PC-3 (cell line): ENCODE data around the gene PKLR. TPM values are rescaled to one million over a fixed set of nuclear protein-coding genes. Genes with fewer than 3 reads are reported as not detected.

Experiments
- ATAC-seq: fragments of 200-7000 bp; cut with Tn5 transposase; 2 replicates; pipeline ENCODE4 v1.9.1; 2020; ENCODE audit warnings: mild to moderate bottlenecking, moderate library complexity
- BruUV-seq: library from RNA; stranded (reverse); fragments of 400-500 nt; replicated peaks from 2 replicates; lab custom pipeline; 2021; lab: Mats Ljungman, UMichigan
- CTCF ChIA-PET: fragments of 300-600 bp; sonication (Branson Sonifier 250); formaldehyde crosslinking; loops from one replicate; lab custom pipeline; 2022; ENCODE audit warnings: antibody characterized with exemption; lab: Charles Lee
- POLR2A ChIA-PET: fragments of 300-600 bp; sonication (Branson Sonifier 250); formaldehyde crosslinking; loops from one replicate; lab custom pipeline; 2022; ENCODE audit warnings: antibody characterized with exemption; ENCODE audit not compliant: unreplicated experiment; lab: Charles Lee
- DNase-seq: peaks from one replicate; pipeline ENCODE4 v3.0.0-alpha.2; 2015
- H2AFZ ChIP-seq: fragments of 300-600 bp; sonication (generic); 2 replicates; pipeline ENCODE4 v1.6.0; 2016; ENCODE audit warnings: antibody characterized with exemption, low read length
- H3F3A ChIP-seq: fragments of 300-600 bp; sonication (generic); one replicate; pipeline ENCODE4 v1.6.0; 2017; ENCODE audit warnings: antibody characterized with exemption, low read length, control low read depth, mild to moderate bottlenecking; ENCODE audit not compliant: unreplicated experiment
- H3K27ac ChIP-seq: fragments of 300-600 bp; sonication (generic); 2 replicates; pipeline ENCODE4 v1.5.1; 2016; ENCODE audit warnings: mild to moderate bottlenecking, low read length
- H3K27me3 ChIP-seq: fragments of 300-600 bp; sonication (generic); 2 replicates; pipeline ENCODE4 v1.6.1; 2016; ENCODE audit warnings: low read length, mixed read lengths
- H3K36me3 ChIP-seq: fragments of 300-600 bp; sonication (generic); 2 replicates; pipeline ENCODE4 v1.6.1; 2016; ENCODE audit warnings: low read depth, mixed run types, low read length, mixed read lengths
- H3K4me1 ChIP-seq: fragments of 300-600 bp; sonication (generic); 2 replicates; pipeline ENCODE4 v1.5.1; 2016; ENCODE audit warnings: low read length; ENCODE audit not compliant: insufficient read depth
- H3K4me2 ChIP-seq: fragments of 300-600 bp; sonication (generic); 2 replicates; pipeline ENCODE4 v1.6.0; 2016; ENCODE audit warnings: low read length
- H3K4me3 ChIP-seq: fragments of 300-600 bp; sonication (generic); 2 replicates; pipeline ENCODE4 v1.5.1; 2016; ENCODE audit warnings: mild to moderate bottlenecking, low read length, mixed read lengths
- H3K79me2 ChIP-seq: fragments of 300-600 bp; sonication (generic); 2 replicates; pipeline ENCODE4 v1.6.1; 2017; ENCODE audit warnings: low read length, mixed read lengths
- H3K9ac ChIP-seq: fragments of 300-600 bp; sonication (generic); 2 replicates; pipeline ENCODE4 v1.6.0; 2016; ENCODE audit warnings: mild to moderate bottlenecking, low read length
- H3K9me2 ChIP-seq: fragments of 300-600 bp; sonication (generic); replicated peaks from 2 replicates; pipeline ENCODE4 v1.6.1; 2016; ENCODE audit warnings: mixed run types, low read length, mixed read lengths
- H3K9me3 ChIP-seq: fragments of 300-600 bp; sonication (generic); 2 replicates; pipeline ENCODE4 v1.6.1; 2016; ENCODE audit warnings: low read length, mixed read lengths
- H4K20me1 ChIP-seq: fragments of 300-600 bp; sonication (generic); 2 replicates; pipeline ENCODE4 v1.6.1; 2016; ENCODE audit warnings: low read length, mixed read lengths
- EZH2 ChIP-seq: fragments of 300-600 bp; sonication (generic); IDR thresholded peaks from one replicate; pipeline ENCODE4 v1.6.1; 2017; ENCODE audit warnings: antibody characterized with exemption, mild to moderate bottlenecking, low read length; ENCODE audit not compliant: unreplicated experiment
- EZH2phosphoT487 ChIP-seq: fragments of 300-600 bp; sonication (generic); IDR thresholded peaks from 2 replicates; pipeline ENCODE4 v1.6.1; 2018; ENCODE audit warnings: mild to moderate bottlenecking, antibody characterized with exemption, low read length, borderline replicate concordance
- intact Hi-C: fragments of 100-400 bp; cut with micrococcal nuclease; formaldehyde crosslinking; loops from 2 replicates; pipeline ENCODE4 v1.9.0; 2023
- total RNA-seq: library from RNA; depleted of rRNA; stranded (reverse); fragments of >200 nt; gene quantifications from 2 replicates; pipeline ENCODE4 v1.2.3, GENCODE V29; 2014
- TF ChIP-seq, protein P1 (sequence below): fragments of 300-600 bp; sonication (generic); conservative IDR thresholded peaks from 2 replicates; pipeline ENCODE4 v1.5.1; 2017; ENCODE audit warnings: antibody characterized with exemption, low read depth, mild to moderate bottlenecking, low read length

PKLR gene
- total RNA-seq, 1 experiment from 2014 or later = not detected

DNA sequence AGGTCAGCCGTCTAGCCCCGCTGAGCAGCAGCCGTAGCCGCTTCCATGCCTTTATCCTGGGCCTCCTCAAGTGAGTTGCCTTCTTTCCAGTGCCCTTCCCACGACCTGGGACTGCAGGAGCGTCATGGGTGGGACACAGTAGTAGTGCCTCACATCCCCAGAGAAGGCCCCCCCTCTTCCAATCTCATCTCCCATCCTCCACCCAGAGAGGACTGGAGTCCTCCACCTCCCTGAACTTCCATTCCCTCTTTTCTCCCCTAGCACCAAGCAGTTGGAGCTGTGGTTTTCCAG, 24.3 kb upstream of the PKLR start:
- DNase-seq (no peak), ATAC-seq (no peak)
- intact Hi-C loops = loop anchor here (1.0 to 2.0 kb wide), 2 partner anchors 75 to 119 kb away; partner anchors contain the start of gene THBS3
- peaks cover 29% of the 10 kb centered on the region for H3K79me2 ChIP-seq
- peak overlapping the region; percentile 84 for H3K9ac ChIP-seq
- peak overlapping the region; percentile 80 for H3K4me3 ChIP-seq
- H3K9me2 ChIP-seq = no peaks in the 10 kb centered on the region
- CTCF ChIA-PET = interaction anchor here (1.1 kb wide), 1 partner anchor 75 kb away, joined by 4 read pairs; no protein-coding TSS in a partner anchor
- no peaks in the 10 kb centered on the region for H3K9me3 ChIP-seq
- no TSS peak for BruUV-seq
- POLR2A ChIA-PET = no interaction called here
- H4K20me1 ChIP-seq = 0 out of 2 replicates have a peak, but pooled peaks cover 3% of the 10 kb centered on the region
- TF ChIP-seq, protein P1, sequence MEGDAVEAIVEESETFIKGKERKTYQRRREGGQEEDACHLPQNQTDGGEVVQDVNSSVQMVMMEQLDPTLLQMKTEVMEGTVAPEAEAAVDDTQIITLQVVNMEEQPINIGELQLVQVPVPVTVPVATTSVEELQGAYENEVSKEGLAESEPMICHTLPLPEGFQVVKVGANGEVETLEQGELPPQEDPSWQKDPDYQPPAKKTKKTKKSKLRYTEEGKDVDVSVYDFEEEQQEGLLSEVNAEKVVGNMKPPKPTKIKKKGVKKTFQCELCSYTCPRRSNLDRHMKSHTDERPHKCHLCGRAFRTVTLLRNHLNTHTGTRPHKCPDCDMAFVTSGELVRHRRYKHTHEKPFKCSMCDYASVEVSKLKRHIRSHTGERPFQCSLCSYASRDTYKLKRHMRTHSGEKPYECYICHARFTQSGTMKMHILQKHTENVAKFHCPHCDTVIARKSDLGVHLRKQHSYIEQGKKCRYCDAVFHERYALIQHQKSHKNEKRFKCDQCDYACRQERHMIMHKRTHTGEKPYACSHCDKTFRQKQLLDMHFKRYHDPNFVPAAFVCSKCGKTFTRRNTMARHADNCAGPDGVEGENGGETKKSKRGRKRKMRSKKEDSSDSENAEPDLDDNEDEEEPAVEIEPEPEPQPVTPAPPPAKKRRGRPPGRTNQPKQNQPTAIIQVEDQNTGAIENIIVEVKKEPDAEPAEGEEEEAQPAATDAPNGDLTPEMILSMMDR = no peak
- TF ChIP-seq EZH2 (no peak), EZH2phosphoT487 (no peak)
- H3K27ac ChIP-seq = no peak overlapping the region
- H3K4me1 ChIP-seq = peaks cover 27% of the 10 kb centered on the region
- no peaks in the 10 kb centered on the region for H3F3A ChIP-seq
- peak overlapping the region; percentile 93 for H3K4me2 ChIP-seq
- no peaks in the 10 kb centered on the region for H3K27me3 ChIP-seq
- peaks cover 19% of the 10 kb centered on the region for H3K36me3 ChIP-seq
- peak overlapping the region; percentile 92; the same call in 1 of the 2 replicates for H2AFZ ChIP-seq

DNA sequence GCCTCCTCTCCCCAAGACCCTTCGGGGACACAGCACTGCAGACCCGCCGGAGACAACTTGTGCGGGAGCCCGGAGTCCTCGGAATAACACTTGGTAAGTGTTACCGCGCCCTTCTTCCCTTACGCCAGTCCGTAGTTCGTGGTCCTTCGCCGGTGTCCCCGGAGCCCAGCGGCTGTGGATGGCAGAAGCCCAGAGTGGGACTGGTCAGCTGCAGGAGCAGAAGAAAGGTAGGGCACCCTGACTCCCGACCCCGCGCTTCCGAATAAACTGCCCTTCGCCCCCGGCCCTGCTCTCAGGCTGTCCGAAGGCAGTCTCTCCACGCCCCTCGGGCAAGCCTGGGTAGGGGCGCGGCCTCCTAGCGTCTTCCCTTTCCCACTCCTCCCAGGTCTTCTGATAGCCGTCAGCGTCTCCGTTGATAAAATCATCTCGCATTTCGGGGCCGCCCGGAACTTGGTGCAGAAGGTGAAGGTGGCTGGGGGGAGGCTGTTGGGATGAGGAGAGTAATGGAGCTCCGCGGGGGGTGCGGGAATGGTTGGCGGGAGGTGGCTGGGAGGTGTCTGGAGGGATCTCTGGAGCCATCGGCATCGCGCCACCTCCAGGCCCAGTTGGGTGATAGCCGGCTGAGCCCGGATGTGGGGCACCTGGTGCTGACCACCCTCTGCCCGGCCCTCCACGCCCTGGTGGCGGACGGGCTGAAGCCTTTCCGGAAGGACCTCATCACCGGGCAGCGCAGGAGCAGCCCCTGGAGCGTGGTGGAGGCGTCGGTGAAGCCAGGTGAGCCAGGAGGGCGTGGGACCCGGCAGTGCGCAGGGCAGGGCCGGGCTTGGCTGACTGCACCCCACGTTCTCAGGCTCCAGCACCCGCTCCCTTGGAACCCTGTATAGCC, 23.7 kb upstream of the PKLR start:
- H3K27ac ChIP-seq = peak overlapping the region; percentile 18
- TF ChIP-seq, protein P1 = peak; percentile 76
- TF ChIP-seq EZH2phosphoT487 (no peak), EZH2 (no peak)
- BruUV-seq = TSS peak; percentile 45
- H3K4me2 ChIP-seq = peak overlapping the region; percentile 93
- H2AFZ ChIP-seq = peak overlapping the region; percentile 92
- peak overlapping the region; percentile 80 for H3K4me3 ChIP-seq
- H3F3A ChIP-seq = no peaks in the 10 kb centered on the region
- CTCF ChIA-PET = interaction anchor here (0.6 to 1.1 kb wide), 2 partner anchors 74 to 241 kb away, joined by 3 to 4 read pairs; no protein-coding TSS in a partner anchor
- peaks cover 29% of the 10 kb centered on the region for H3K79me2 ChIP-seq
- H3K4me1 ChIP-seq = peaks cover 24% of the 10 kb centered on the region
- no peaks in the 10 kb centered on the region for H3K27me3 ChIP-seq
- H4K20me1 ChIP-seq = no peaks in the 10 kb centered on the region
- peak overlapping the region; percentile 84 for H3K9ac ChIP-seq
- peaks cover 14% of the 10 kb centered on the region; the same call in 1 of the 2 replicates for H3K36me3 ChIP-seq
- DNase-seq (peak; percentile 73), ATAC-seq (peak; percentile 12)
- POLR2A ChIA-PET = no interaction called here
- no peaks in the 10 kb centered on the region for H3K9me3 ChIP-seq
- intact Hi-C loops = loop anchor here (1.0 to 2.0 kb wide), 2 partner anchors 75 to 118 kb away; partner anchors contain the start of gene THBS3
- no peaks in the 10 kb centered on the region for H3K9me2 ChIP-seq
